ENCODE results near the gene GABBR2.

GABBR2 gene

DNA sequence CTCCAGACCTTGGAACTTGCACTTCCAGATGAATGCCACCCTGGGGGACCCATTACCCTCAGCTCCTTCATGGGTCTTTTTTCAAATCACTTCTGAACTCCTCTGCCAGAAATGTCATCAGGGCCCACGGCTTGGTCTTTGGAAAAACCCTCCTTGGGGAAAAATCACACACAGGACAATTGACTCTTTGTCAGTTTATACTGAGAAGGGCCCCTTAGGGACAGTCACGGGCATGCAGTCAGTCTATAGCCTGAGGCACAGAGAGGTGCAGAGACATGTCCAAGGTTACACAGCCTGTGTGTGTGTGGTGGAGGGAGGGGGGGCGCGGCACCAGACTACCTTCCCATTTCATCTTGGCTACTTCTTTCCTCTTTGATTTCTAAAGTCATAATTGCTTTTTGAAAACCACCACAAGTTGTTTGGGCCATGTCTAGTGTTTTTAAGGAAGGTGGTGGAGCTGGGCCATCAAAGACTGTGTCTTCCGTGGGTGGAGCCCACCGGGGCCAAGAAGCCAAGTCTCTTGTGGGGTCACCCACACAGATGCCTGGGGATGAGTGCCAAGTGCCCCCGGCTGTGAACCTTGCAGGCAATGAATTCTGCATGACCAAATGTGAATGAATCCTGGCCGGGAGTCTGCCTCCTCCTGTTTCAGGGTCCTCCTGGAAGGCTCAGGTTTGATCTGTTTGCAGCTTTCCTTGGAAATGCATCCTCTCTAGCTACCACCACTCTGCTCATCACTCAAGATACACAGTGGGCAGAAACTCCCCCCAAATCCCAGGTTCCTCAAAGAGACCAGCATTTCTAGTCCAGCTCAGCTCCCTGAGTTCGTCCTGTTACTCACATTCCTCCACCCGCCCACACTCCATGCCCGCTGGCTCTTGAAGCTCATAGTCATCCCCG is 253.2 kb downstream of the GABBR2 start:
- TF ChIP-seq, protein P1, sequence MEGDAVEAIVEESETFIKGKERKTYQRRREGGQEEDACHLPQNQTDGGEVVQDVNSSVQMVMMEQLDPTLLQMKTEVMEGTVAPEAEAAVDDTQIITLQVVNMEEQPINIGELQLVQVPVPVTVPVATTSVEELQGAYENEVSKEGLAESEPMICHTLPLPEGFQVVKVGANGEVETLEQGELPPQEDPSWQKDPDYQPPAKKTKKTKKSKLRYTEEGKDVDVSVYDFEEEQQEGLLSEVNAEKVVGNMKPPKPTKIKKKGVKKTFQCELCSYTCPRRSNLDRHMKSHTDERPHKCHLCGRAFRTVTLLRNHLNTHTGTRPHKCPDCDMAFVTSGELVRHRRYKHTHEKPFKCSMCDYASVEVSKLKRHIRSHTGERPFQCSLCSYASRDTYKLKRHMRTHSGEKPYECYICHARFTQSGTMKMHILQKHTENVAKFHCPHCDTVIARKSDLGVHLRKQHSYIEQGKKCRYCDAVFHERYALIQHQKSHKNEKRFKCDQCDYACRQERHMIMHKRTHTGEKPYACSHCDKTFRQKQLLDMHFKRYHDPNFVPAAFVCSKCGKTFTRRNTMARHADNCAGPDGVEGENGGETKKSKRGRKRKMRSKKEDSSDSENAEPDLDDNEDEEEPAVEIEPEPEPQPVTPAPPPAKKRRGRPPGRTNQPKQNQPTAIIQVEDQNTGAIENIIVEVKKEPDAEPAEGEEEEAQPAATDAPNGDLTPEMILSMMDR (IDR thresholded peaks at IDR 0.05; ENCODE audit: poor library complexity, severe bottlenecking): no peak
- H3K27me3 ChIP-seq (ENCODE audit: insufficient read depth, poor library complexity, severe bottlenecking): no peaks in the 10 kb centered on the region
- H3K9me3 ChIP-seq (ENCODE audit: severe bottlenecking): no peaks in the 10 kb centered on the region
- no peaks in the 10 kb centered on the region for H3K36me3 ChIP-seq (ENCODE audit: low read depth)
- DNase-seq (ENCODE audit: low spot score): no peak
- no peak overlapping the region for H3K27ac ChIP-seq (ENCODE audit: poor library complexity, severe bottlenecking)
- no peak overlapping the region for H3K4me3 ChIP-seq (ENCODE audit: severe bottlenecking)
- peaks cover 6% of the 10 kb centered on the region for H3K4me1 ChIP-seq (ENCODE audit: insufficient read depth, poor library complexity, severe bottlenecking)
- ATAC-seq (ENCODE audit: low read depth): peak; percentile 89

DNA sequence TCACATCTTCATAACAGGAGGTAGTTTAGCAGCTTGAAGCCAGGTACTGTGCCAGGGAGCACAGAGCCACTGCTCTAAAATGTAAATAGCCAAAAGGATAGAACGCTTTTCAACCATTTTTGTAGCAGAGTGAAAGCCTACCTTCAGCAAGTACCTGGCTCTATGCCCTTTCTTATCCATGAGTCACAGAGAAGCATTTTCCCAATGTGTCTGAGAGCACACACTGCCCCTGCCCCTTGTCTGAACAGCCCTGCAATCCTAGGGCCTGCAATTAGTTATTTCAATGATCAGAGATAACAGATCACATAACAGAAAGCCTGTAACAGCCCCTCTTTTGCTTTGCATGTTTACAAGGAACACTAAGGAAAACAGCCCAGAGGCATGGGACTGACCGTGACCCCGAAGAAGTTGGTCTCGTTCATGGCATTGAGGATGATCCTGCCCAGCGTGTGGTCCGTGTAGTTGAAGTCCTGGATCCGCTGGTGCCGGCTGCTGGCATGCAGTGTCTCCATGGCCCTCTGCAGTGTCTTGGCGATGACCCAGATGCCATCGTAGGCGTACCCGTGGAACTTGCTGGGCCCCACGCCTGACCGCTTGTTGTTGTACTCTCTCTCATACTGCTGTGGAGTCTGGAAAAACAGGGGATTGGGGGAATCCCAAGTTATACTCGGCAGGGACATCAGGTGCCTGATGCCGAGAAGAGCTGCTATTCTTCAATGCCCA is 255.0 kb downstream of the GABBR2 start:
- H3K4me3 ChIP-seq (ENCODE audit: severe bottlenecking): no peak overlapping the region
- peak; percentile 73 for ATAC-seq (ENCODE audit: low read depth)
- H3K27ac ChIP-seq (ENCODE audit: poor library complexity, severe bottlenecking): no peak overlapping the region

GRCh38 chr9:98451576-98451975 is 257.2 kb downstream of the GABBR2 start:
- ATAC-seq (ENCODE audit: low read depth) (no peak), DNase-seq (ENCODE audit: low spot score) (no peak)
- Histone ChIP-seq H3K27ac (ENCODE audit: poor library complexity, severe bottlenecking) (no peak overlapping the region), H3K4me3 (ENCODE audit: severe bottlenecking) (no peak overlapping the region), H3K36me3 (ENCODE audit: low read depth) (no peaks in the 10 kb centered on the region), H3K27me3 (ENCODE audit: insufficient read depth, poor library complexity, severe bottlenecking) (no peaks in the 10 kb centered on the region), H3K4me1 (ENCODE audit: insufficient read depth, poor library complexity, severe bottlenecking) (peaks cover 6% of the 10 kb centered on the region), H3K9me3 (ENCODE audit: severe bottlenecking) (no peaks in the 10 kb centered on the region)
- TF ChIP-seq, protein P1 (IDR thresholded peaks at IDR 0.05; ENCODE audit: poor library complexity, severe bottlenecking): no peak

More for the DNA sequence above, 255.0 kb downstream of the GABBR2 start:
- Histone ChIP-seq H3K4me1 (ENCODE audit: insufficient read depth, poor library complexity, severe bottlenecking) (peaks cover 6% of the 10 kb centered on the region), H3K36me3 (ENCODE audit: low read depth) (no peaks in the 10 kb centered on the region), H3K27me3 (ENCODE audit: insufficient read depth, poor library complexity, severe bottlenecking) (no peaks in the 10 kb centered on the region), H3K9me3 (ENCODE audit: severe bottlenecking) (no peaks in the 10 kb centered on the region)
- TF ChIP-seq, protein P1 (IDR thresholded peaks at IDR 0.05; ENCODE audit: poor library complexity, severe bottlenecking): no peak
- no peak for DNase-seq (ENCODE audit: low spot score)

DNA sequence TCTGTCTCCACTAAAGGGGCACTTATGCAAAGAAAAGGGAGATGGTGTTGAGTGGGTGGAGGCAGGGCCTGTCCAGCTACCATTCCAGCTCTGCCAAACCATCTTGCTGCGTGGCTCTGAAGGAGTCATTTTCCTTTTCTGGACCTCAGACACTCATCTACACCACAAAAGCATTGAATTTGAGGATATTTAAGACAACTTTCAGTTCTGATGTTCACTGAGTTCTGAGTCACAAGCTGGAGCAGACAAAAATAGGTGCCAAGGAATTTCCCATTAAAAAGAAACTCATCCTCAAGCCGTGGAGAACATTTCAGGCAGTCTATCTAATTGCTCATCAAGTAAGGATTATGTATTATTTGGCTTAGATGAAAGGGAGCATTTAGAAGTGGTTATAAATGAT is 258.2 kb downstream of the GABBR2 start:
- Histone ChIP-seq H3K36me3 (ENCODE audit: low read depth) (no peaks in the 10 kb centered on the region), H3K27ac (ENCODE audit: poor library complexity, severe bottlenecking) (no peak overlapping the region), H3K27me3 (ENCODE audit: insufficient read depth, poor library complexity, severe bottlenecking) (no peaks in the 10 kb centered on the region), H3K4me3 (ENCODE audit: severe bottlenecking) (no peak overlapping the region), H3K4me1 (ENCODE audit: insufficient read depth, poor library complexity, severe bottlenecking) (peaks cover 3% of the 10 kb centered on the region), H3K9me3 (ENCODE audit: severe bottlenecking) (no peaks in the 10 kb centered on the region)
- TF ChIP-seq, protein P1 (IDR thresholded peaks at IDR 0.05; ENCODE audit: poor library complexity, severe bottlenecking): no peak
- peak; percentile 24; the same call in 1 of the 3 replicates for ATAC-seq (ENCODE audit: low read depth)
- DNase-seq (ENCODE audit: low spot score): no peak
